ENCODE data around the gene FAM217B. TPM values are rescaled to one million over a fixed set of nuclear protein-coding genes. Genes with fewer than 3 reads are reported as not detected.

Gene FAM217B
- total RNA-seq, 1 donor from 2014 or later, result 12.8 TPM

GRCh38 chr20:59962155-59962554, 22.0 kb downstream of the FAM217B start:
- Histone ChIP-seq H3K27me3 (no peaks in the 10 kb centered on the region), H3K36me3 (no peaks in the 10 kb centered on the region), H3K27ac (no peak overlapping the region), H3K4me1 (peaks cover 7% of the 10 kb centered on the region), H3K9me3 (no peaks in the 10 kb centered on the region), H3K4me3 (no peak overlapping the region)
- no peak for DNase-seq (ENCODE audit: extremely low spot score in 2 of 2)
- TF ChIP-seq POLR2AphosphoS5 (IDR thresholded peaks at IDR 0.05; ENCODE audit: insufficient read depth in 1 of 2, low read depth in 1 of 2) (no peak), CTCF (IDR thresholded peaks at IDR 0.05) (no peak), POLR2A (IDR thresholded peaks at IDR 0.05) (no peak)
- intact Hi-C loops (cut with DNase I), result no loop called here

GRCh38 chr20:59966428-59966827, 26.2 kb downstream of the FAM217B start:
- TF ChIP-seq CTCF (IDR thresholded peaks at IDR 0.05) (no peak), POLR2AphosphoS5 (IDR thresholded peaks at IDR 0.05; ENCODE audit: insufficient read depth in 1 of 2, low read depth in 1 of 2) (no peak), POLR2A (IDR thresholded peaks at IDR 0.05) (no peak)
- no peak overlapping the region for H3K27ac ChIP-seq
- H3K9me3 ChIP-seq, result no peaks in the 10 kb centered on the region
- no peak overlapping the region for H3K4me3 ChIP-seq
- DNase-seq (ENCODE audit: extremely low spot score in 2 of 2), result no peak
- H3K4me1 ChIP-seq, result no peaks in the 10 kb centered on the region
- no peaks in the 10 kb centered on the region for H3K27me3 ChIP-seq
- no peaks in the 10 kb centered on the region for H3K36me3 ChIP-seq
- intact Hi-C loops (cut with DNase I), result no loop called here

- Histone ChIP-seq H3K27me3 (no peaks in the 10 kb centered on the region), H3K9me3 (no peaks in the 10 kb centered on the region), H3K36me3 (no peaks in the 10 kb centered on the region), H3K4me3 (no peak overlapping the region), H3K27ac (no peak overlapping the region), H3K4me1 (no peaks in the 10 kb centered on the region)
- TF ChIP-seq POLR2A (IDR thresholded peaks at IDR 0.05), result no peak
- DNase-seq (ENCODE audit: extremely low spot score in 2 of 2), result no peak
- intact Hi-C loops (cut with DNase I), result no loop called here
These were observed 31.2 kb downstream of the FAM217B start for GRCh38 chr20:59971428-59971827.

GRCh38 chr20:59972037-59972801, 32.0 kb downstream of the FAM217B start:
- TF ChIP-seq CTCF (IDR thresholded peaks at IDR 0.05) (no peak), POLR2A (IDR thresholded peaks at IDR 0.05) (no peak), POLR2AphosphoS5 (IDR thresholded peaks at IDR 0.05; ENCODE audit: insufficient read depth in 1 of 2, low read depth in 1 of 2) (peak in 1 of 2 donors; percentile 46)
- intact Hi-C loops (cut with DNase I), result no loop called here
- DNase-seq (ENCODE audit: extremely low spot score in 2 of 2), result no peak
- no peaks in the 10 kb centered on the region for H3K36me3 ChIP-seq
- H3K9me3 ChIP-seq, result no peaks in the 10 kb centered on the region
- no peaks in the 10 kb centered on the region for H3K4me1 ChIP-seq
- no peak overlapping the region for H3K27ac ChIP-seq
- no peak overlapping the region for H3K4me3 ChIP-seq
- H3K27me3 ChIP-seq, result no peaks in the 10 kb centered on the region

GRCh38 chr20:59976156-59976782, 36.1 kb downstream of the FAM217B start:
- no peaks in the 10 kb centered on the region for H3K27me3 ChIP-seq
- no peaks in the 10 kb centered on the region for H3K36me3 ChIP-seq
- H3K9me3 ChIP-seq, result no peaks in the 10 kb centered on the region
- no peak for DNase-seq (ENCODE audit: extremely low spot score in 2 of 2)
- no peaks in the 10 kb centered on the region for H3K4me1 ChIP-seq
- no peak for TF ChIP-seq POLR2A (IDR thresholded peaks at IDR 0.05)
- no peak for TF ChIP-seq CTCF (IDR thresholded peaks at IDR 0.05)
- TF ChIP-seq POLR2AphosphoS5 (IDR thresholded peaks at IDR 0.05; ENCODE audit: insufficient read depth in 1 of 2, low read depth in 1 of 2), result no peak
- no peak overlapping the region for H3K27ac ChIP-seq
- no peak overlapping the region for H3K4me3 ChIP-seq
- intact Hi-C loops (cut with DNase I), result no loop called here
